ENCODE data around the gene NWD2. TPM values are rescaled to one million over a fixed set of nuclear protein-coding genes. Genes with fewer than 3 reads are reported as not detected.
"Not testable (repeated sequence)": the region's sequence is repeated elsewhere in the genome, so short reads cannot be mapped to it uniquely, and the experiment has no call there.

Gene NWD2
- total and polyA plus RNA-seq, 4 donors = 3.5 to 10.3 (median 9.1) TPM

DNA sequence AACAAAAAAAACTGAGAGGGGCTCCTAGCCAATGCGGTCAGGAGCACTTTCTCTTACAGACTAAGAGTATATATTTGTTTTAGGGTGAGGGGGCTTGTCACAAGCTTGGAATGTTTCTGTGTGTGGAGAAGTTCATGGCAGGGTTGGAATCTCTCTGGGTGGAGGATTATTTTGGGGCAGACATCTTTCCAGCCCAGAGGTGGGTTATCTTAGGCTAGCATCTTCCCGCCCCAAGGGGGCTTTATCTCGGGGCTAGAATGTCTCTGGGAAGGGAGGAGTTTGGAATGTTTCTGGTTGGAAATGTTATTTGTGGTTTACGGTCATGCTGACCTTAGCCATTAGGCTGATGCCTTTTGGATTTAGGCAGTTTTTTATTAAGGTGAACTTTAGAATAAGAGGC, 236.0 kb downstream of the NWD2 start:
- WGBS (ENCODE audit: insufficient coverage) = 84% methylated on average over 3 of the region's 4 CpGs
- DNase-seq (ENCODE audit: low read depth in 4 of 6, low spot score in 6 of 6) = no peak
- Histone ChIP-seq H3K9me3 (ENCODE audit: control insufficient read depth, insufficient read depth, low read length) (no peaks in the 10 kb centered on the region), H3K27me3 (ENCODE audit: control insufficient read depth, insufficient read depth, low read length) (no peaks in the 10 kb centered on the region), H3K36me3 (ENCODE audit: control insufficient read depth, insufficient read depth, low read length) (no peaks in the 10 kb centered on the region), H3K27ac (ENCODE audit: low read depth, low read length) (no peak overlapping the region), H3K4me1 (ENCODE audit: control insufficient read depth, insufficient read depth, low read length) (peaks cover 2% of the 10 kb centered on the region), H3K4me3 (ENCODE audit: low read depth, low read length) (no peak overlapping the region)

DNA sequence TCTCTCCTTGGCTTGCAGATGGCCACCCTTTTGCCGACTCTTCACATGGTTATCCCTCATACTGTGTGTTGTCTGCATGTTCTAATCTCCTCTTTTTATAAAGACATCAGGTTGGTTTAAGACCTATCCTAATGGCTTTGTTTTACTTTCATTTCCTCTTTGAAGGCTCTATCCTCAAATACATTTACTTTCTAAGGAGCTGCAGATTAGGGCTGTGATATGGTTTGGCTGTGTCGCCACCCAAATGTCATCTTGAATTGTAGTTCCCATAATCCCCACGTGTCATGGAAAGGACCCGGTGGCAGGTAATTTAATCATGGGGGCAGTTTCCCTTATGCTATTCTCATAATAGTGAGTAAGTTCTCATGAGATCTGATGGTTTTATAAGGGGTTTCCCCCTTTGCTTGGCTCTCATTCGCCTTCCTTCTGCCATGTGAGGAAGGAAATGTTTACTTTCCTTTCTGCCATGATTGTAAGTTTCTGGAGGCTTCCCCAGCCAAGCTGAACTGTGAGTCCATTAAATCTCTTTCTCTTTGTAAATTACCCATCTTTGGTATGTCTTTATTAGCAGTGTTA, 237.1 kb downstream of the NWD2 start:
- no peaks in the 10 kb centered on the region for H3K36me3 ChIP-seq (ENCODE audit: control insufficient read depth, insufficient read depth, low read length)
- 100% methylated on average over 1 of the region's 5 CpGs for WGBS (ENCODE audit: insufficient coverage)
- no peak overlapping the region for H3K27ac ChIP-seq (ENCODE audit: low read depth, low read length)
- no peak for DNase-seq (ENCODE audit: low read depth in 4 of 6, low spot score in 6 of 6)
- no peaks in the 10 kb centered on the region for H3K9me3 ChIP-seq (ENCODE audit: control insufficient read depth, insufficient read depth, low read length)
- peaks cover 2% of the 10 kb centered on the region for H3K4me1 ChIP-seq (ENCODE audit: control insufficient read depth, insufficient read depth, low read length)
- no peaks in the 10 kb centered on the region for H3K27me3 ChIP-seq (ENCODE audit: control insufficient read depth, insufficient read depth, low read length)
- H3K4me3 ChIP-seq (ENCODE audit: low read depth, low read length) = no peak overlapping the region

DNA sequence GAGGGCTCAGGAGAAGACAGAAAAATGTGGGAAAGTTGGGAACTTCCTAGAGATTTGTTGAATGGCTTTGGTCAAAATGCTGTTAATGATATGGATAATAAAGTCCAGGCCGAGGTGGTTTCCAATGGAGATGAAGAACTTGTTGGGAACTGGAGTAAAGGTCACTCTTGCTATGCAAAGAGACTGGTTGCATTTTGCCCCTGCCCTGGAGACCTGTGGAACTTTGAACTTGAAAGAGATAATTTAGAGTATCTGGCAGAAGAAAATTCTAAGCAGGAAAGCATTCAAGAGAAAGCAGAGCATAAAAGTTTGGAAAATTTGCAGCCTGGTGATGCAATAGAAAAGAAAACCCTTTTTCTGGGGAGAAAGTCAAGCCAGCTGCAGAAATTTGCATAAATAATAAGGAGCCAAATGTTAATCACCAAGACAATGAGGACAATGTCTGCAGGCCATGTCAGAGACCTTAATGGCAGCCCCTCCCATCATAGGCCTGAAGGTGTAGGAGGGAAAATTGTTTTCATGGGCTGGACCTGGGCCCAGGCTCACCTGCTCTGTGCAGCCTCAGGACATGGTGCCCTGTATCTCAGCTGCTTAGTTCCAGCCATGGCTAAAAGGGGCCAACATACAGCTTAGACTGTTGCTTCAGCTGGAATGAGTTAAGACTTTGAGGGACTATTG, 237.8 kb downstream of the NWD2 start:
- H3K36me3 ChIP-seq (ENCODE audit: control insufficient read depth, insufficient read depth, low read length) = no peaks in the 10 kb centered on the region
- no peak overlapping the region for H3K27ac ChIP-seq (ENCODE audit: low read depth, low read length)
- H3K9me3 ChIP-seq (ENCODE audit: control insufficient read depth, insufficient read depth, low read length) = no peaks in the 10 kb centered on the region
- 0% methylated on average over 1 of the region's 1 CpG for WGBS (ENCODE audit: insufficient coverage)
- no peaks in the 10 kb centered on the region for H3K27me3 ChIP-seq (ENCODE audit: control insufficient read depth, insufficient read depth, low read length)
- no peak for DNase-seq (ENCODE audit: low read depth in 4 of 6, low spot score in 6 of 6)
- H3K4me1 ChIP-seq (ENCODE audit: control insufficient read depth, insufficient read depth, low read length) = peaks cover 2% of the 10 kb centered on the region
- no peak overlapping the region for H3K4me3 ChIP-seq (ENCODE audit: low read depth, low read length)

DNA sequence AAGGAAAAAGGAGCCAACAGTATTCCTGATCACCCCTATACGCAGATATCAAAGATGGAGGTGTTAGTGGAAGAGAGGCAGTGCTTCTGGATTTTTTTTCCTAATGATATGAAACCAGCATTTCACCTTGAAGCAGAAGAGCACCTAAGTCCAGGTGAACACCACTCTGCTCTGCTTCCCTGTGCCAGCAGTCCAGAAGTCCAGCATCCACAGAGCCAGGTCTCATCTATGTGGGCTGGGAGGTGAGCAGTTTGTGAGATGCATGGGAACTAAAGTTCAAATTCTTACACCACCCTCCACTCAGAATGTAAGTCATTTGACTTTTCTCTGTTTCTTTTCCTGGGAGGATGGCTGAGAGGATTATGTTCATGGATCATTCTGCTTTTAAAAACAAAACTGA, 239.1 kb downstream of the NWD2 start:
- no CpG with 5 or more reads among the region's 1 CpG for WGBS (ENCODE audit: insufficient coverage)
- H3K27me3 ChIP-seq (ENCODE audit: control insufficient read depth, insufficient read depth, low read length) = no peaks in the 10 kb centered on the region

DNA sequence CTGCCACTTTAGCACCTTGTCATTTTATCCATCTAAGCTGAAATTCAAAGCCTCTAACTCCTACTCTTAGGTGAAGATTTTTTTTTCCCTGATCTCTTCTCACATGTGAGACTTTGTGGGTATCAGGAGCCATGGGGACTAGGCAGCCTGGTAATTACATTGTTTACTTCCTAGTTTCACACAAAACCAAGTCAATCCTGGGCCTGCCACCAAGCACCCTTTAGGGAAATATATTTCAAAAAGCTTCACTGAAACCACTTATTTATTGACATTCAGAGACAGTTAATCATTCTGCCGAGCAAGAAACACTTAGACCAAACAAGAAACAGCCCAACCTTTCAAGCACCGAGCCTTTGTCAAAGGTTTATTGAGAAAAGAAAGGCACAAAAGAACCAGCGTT, 241.6 kb downstream of the NWD2 start:
- WGBS (ENCODE audit: insufficient coverage) = 17% methylated on average over 1 of the region's 3 CpGs

More for the DNA sequence above, 239.1 kb downstream of the NWD2 start:
- DNase-seq (ENCODE audit: low read depth in 4 of 6, low spot score in 6 of 6) = no peak
- H3K27ac ChIP-seq (ENCODE audit: low read depth, low read length) = no peak overlapping the region
- H3K36me3 ChIP-seq (ENCODE audit: control insufficient read depth, insufficient read depth, low read length) = no peaks in the 10 kb centered on the region
- H3K4me3 ChIP-seq (ENCODE audit: low read depth, low read length) = no peak overlapping the region
- H3K4me1 ChIP-seq (ENCODE audit: control insufficient read depth, insufficient read depth, low read length) = peaks cover 2% of the 10 kb centered on the region
- H3K9me3 ChIP-seq (ENCODE audit: control insufficient read depth, insufficient read depth, low read length) = no peaks in the 10 kb centered on the region

DNA sequence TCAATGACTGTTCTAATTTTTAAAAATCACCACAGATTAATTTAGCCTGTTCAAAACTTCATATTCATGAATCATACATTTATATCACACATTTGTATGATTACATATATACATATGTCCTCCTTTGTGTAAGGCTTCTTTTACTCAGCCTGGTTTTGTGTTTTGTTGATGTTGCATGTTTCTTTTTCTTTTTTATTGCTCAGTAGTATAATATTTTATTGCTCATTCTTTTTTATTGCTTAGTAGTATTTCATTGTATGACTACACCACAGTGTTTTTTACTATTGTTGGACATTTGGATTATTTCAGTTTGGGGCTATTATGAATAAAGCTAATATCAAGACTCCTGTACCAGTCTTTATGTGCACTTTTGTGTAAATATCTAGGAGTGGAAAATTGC, 243.1 kb downstream of the NWD2 start:
- Histone ChIP-seq H3K36me3 (ENCODE audit: control insufficient read depth, insufficient read depth, low read length) (no peaks in the 10 kb centered on the region), H3K4me1 (ENCODE audit: control insufficient read depth, insufficient read depth, low read length) (peaks cover under 1% of the 10 kb centered on the region), H3K9me3 (ENCODE audit: control insufficient read depth, insufficient read depth, low read length) (no peaks in the 10 kb centered on the region), H3K27me3 (ENCODE audit: control insufficient read depth, insufficient read depth, low read length) (no peaks in the 10 kb centered on the region), H3K27ac (ENCODE audit: low read depth, low read length) (no peak overlapping the region), H3K4me3 (ENCODE audit: low read depth, low read length) (no peak overlapping the region)
- no peak for DNase-seq (ENCODE audit: low read depth in 4 of 6, low spot score in 6 of 6)

More for the DNA sequence above, 241.6 kb downstream of the NWD2 start:
- H3K36me3 ChIP-seq (ENCODE audit: control insufficient read depth, insufficient read depth, low read length) = no peaks in the 10 kb centered on the region
- no peak overlapping the region for H3K27ac ChIP-seq (ENCODE audit: low read depth, low read length)
- no peaks in the 10 kb centered on the region for H3K9me3 ChIP-seq (ENCODE audit: control insufficient read depth, insufficient read depth, low read length)
- H3K4me1 ChIP-seq (ENCODE audit: control insufficient read depth, insufficient read depth, low read length) = peaks cover 2% of the 10 kb centered on the region
- H3K4me3 ChIP-seq (ENCODE audit: low read depth, low read length) = no peak overlapping the region
- DNase-seq (ENCODE audit: low read depth in 4 of 6, low spot score in 6 of 6) = peak in 1 of 6 donors; percentile 10
- H3K27me3 ChIP-seq (ENCODE audit: control insufficient read depth, insufficient read depth, low read length) = no peaks in the 10 kb centered on the region

DNA sequence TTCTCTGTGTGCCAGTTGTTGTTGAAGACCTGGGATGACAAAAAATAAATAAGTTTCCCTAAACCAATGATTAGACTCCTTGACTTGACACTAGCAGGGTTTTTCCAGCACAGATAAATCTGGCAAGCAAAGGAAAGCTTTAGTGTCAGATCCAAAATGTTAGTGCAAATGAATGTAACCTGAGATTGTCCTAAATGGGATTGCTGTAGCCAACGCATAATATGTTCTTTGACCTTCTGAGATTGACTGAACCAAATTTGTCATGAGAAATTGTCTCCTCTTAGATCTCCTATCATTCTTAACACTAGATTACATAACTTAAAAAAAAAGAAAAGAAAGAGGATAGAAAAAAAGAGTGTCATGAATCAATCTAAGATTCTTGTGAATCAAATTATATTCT, 245.2 kb downstream of the NWD2 start:
- no peaks in the 10 kb centered on the region for H3K36me3 ChIP-seq (ENCODE audit: control insufficient read depth, insufficient read depth, low read length)
- no peaks in the 10 kb centered on the region for H3K27me3 ChIP-seq (ENCODE audit: control insufficient read depth, insufficient read depth, low read length)
- H3K27ac ChIP-seq (ENCODE audit: low read depth, low read length) = no peak overlapping the region
- H3K4me3 ChIP-seq (ENCODE audit: low read depth, low read length) = no peak overlapping the region
- H3K4me1 ChIP-seq (ENCODE audit: control insufficient read depth, insufficient read depth, low read length) = no peaks in the 10 kb centered on the region
- WGBS (ENCODE audit: insufficient coverage) = no CpG with 5 or more reads among the region's 1 CpG
- DNase-seq (ENCODE audit: low read depth in 4 of 6, low spot score in 6 of 6) = no peak
- H3K9me3 ChIP-seq (ENCODE audit: control insufficient read depth, insufficient read depth, low read length) = no peaks in the 10 kb centered on the region

DNA sequence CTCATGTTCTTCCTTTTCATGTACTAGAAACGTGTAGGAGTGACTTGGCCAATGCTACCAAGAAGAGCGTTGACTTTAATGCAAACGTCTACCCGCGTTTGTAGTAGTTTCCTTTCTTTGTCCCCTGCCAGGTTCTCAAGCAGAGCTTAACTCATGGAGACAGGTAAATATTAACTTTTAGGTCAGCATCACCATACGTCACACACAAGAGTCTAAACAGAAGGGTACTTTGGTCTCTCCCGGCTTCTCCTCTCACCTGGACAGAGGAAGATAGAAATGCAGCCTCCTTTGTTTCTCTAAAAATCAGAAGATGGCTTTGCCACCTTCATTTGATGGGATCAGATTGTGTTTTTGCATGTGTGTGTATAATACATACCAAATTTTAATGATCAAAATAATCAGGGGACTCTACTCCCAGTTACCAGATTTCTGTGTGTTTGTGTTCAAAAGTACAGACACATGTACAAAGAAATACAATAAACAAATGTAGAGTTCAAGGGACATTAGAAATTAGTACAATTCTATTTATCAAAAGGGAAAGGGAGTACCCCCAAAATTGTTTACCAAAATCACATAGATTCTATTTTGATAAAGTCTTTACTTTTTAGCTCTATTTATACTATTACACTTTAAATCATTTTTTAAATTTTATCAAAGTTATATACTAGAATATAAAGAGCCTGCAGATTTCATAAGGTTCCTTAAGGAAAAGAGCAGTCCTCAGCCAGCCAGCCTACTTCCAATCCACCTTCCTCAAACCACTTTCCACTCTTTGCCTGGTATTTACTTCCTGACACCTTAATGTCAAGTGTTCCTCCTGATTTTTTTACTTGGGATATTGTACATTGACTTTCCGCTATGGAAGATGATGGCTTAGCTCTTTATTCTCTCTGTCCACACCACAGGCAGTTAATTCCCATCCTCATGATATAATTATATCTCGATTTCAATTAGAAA, 246.1 kb downstream of the NWD2 start:
- Histone ChIP-seq H3K4me1 (ENCODE audit: control insufficient read depth, insufficient read depth, low read length) (no peaks in the 10 kb centered on the region), H3K27me3 (ENCODE audit: control insufficient read depth, insufficient read depth, low read length) (no peaks in the 10 kb centered on the region), H3K27ac (ENCODE audit: low read depth, low read length) (no peak overlapping the region), H3K4me3 (ENCODE audit: low read depth, low read length) (no peak overlapping the region), H3K36me3 (ENCODE audit: control insufficient read depth, insufficient read depth, low read length) (no peaks in the 10 kb centered on the region), H3K9me3 (ENCODE audit: control insufficient read depth, insufficient read depth, low read length) (no peaks in the 10 kb centered on the region)
- 100% methylated on average over 3 of the region's 9 CpGs for WGBS (ENCODE audit: insufficient coverage)
- no peak for DNase-seq (ENCODE audit: low read depth in 4 of 6, low spot score in 6 of 6)

DNA sequence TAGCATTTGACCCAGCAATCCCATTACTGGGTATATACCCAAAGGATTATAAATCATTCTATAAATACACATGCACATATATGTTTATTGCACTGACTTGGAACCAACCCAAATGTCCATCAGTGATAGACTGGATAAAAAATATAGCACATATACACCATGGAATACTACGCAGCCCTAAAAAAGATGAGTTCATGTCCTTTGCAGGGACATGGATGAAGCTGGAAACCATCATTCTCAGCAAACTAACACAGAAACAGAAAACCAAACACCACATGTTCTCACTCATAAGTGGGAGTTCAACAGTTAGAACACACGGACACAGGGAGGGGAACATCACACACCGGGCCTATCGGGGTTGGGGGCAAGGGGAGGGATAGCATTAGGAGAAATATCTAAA, 250.8 kb downstream of the NWD2 start:
- DNase-seq (ENCODE audit: low read depth in 4 of 6, low spot score in 6 of 6); H3K9me3 ChIP-seq (ENCODE audit: control insufficient read depth, insufficient read depth, low read length); H3K4me3 ChIP-seq (ENCODE audit: low read depth, low read length); H3K27ac ChIP-seq (ENCODE audit: low read depth, low read length); H3K27me3 ChIP-seq (ENCODE audit: control insufficient read depth, insufficient read depth, low read length); H3K4me1 ChIP-seq (ENCODE audit: control insufficient read depth, insufficient read depth, low read length); H3K36me3 ChIP-seq (ENCODE audit: control insufficient read depth, insufficient read depth, low read length): not testable (repeated sequence)
- no CpG with 5 or more reads among the region's 4 CpGs for WGBS (ENCODE audit: insufficient coverage)

Measured in spinal cord (tissue), 10 donors.